Measurements from ENCODE around the gene PPP1R10. TPM values are rescaled to one million over a fixed set of nuclear protein-coding genes. Genes with fewer than 3 reads are reported as not detected.

The PPP1R10 gene
- total RNA-seq, 4 donors from 2014 or later: 47.6 to 74.0 (median 61.3) TPM

Small RNA genes within 50 kb of the gene (small RNA-seq; reads per million reads assigned to genes)
- gene MIR877: 2.5 to 2.9 reads per million in 2 donors

Other genes with a start within 250 kb of the PPP1R10 start
- 100 to 1,000 TPM; 313 to 404 (median 383) TPM for gene HLA-E, start 127.7 kb downstream of the PPP1R10 start, total RNA-seq
- gene GNL1, start 60.8 kb downstream of the PPP1R10 start, total RNA-seq: 10 to 100 TPM; 26.6 to 40.4 (median 33.8) TPM
- 1 to 10 TPM; 1.7 to 9.0 (median 4.8) TPM for gene PRR3, start 59.9 kb downstream of the PPP1R10 start, total RNA-seq
- 100 to 1,000 TPM in 1 of 4 donors, 10 to 100 TPM in 3; 38.6 to 328 (median 45.2) TPM for gene ABCF1, start 45.8 kb downstream of the PPP1R10 start, total RNA-seq
- 10 to 100 TPM; 35.3 to 59.8 (median 42.5) TPM for gene MRPS18B, start 597 bp upstream of the PPP1R10 start, total RNA-seq
- gene ATAT1, start 9.6 kb upstream of the PPP1R10 start, total RNA-seq: 10 to 100 TPM in 2 of 4 donors, 1 to 10 TPM in 2; 8.2 to 25.2 (median 15.1) TPM
- 100 to 1,000 TPM in 2 of 4 donors, 10 to 100 TPM in 2; 35.5 to 111 (median 83.8) TPM for gene C6orf136, start 29.9 kb upstream of the PPP1R10 start, total RNA-seq
- gene DHX16, start 55.8 kb upstream of the PPP1R10 start, total RNA-seq: 10 to 100 TPM; 39.6 to 68.1 (median 58.2) TPM
- 10 to 100 TPM in 2 of 4 donors, 1 to 10 TPM in 2; 4.7 to 52.8 (median 9.0) TPM for gene PPP1R18, start 69.4 kb upstream of the PPP1R10 start, total RNA-seq
- gene NRM, start 73.7 kb upstream of the PPP1R10 start, total RNA-seq: 1 to 10 TPM in 2 of 4 donors, not detected in 2; 2.0 to 2.7 TPM
- 10 to 100 TPM in 3 of 4 donors, 1 to 10 TPM in 1; 7.5 to 51.2 (median 19.4) TPM for gene MDC1, start 100.0 kb upstream of the PPP1R10 start, total RNA-seq
- gene TUBB, start 103.1 kb upstream of the PPP1R10 start, total RNA-seq: 100 to 1,000 TPM in 1 of 4 donors, 10 to 100 TPM in 3; 69.9 to 188 (median 95.6) TPM
- gene FLOT1, start 125.4 kb upstream of the PPP1R10 start, total RNA-seq: 100 to 1,000 TPM in 2 of 4 donors, 10 to 100 TPM in 2; 74.1 to 151 (median 100) TPM
- 10 to 100 TPM in 3 of 4 donors, 1 to 10 TPM in 1; 6.7 to 16.4 (median 13.2) TPM for gene IER3, start 127.3 kb upstream of the PPP1R10 start, total RNA-seq